GM18517 (cell line): Measurements from ENCODE around the gene GPX4.
"Not testable (repeated sequence)": the region's sequence is repeated elsewhere in the genome, so short reads cannot be mapped to it uniquely, and the experiment has no call there.

Source experiments
- ATAC-seq: cut with Tn5 transposase; IDR thresholded peaks from one replicate; pipeline ENCODE4 v1.9.1; 2021; ENCODE audit warnings: mild to moderate bottlenecking, moderate library complexity; ENCODE audit not compliant: unreplicated experiment

Gene GPX4

GRCh38 chr19:1113986-1114483 lies 10.2 kb downstream of the GPX4 start:
- ATAC-seq = no peak

- not testable (repeated sequence) for ATAC-seq
Measured at GRCh38 chr19:1114728-1115127, 10.9 kb downstream of the GPX4 start.

- no peak for ATAC-seq
Measured at GRCh38 chr19:1115646-1116420, 12.0 kb downstream of the GPX4 start.

GRCh38 chr19:1116726-1117581 lies 13.2 kb downstream of the GPX4 start:
- no peak for ATAC-seq

GRCh38 chr19:1117654-1118053 lies 13.9 kb downstream of the GPX4 start:
- ATAC-seq = no peak

- ATAC-seq = no peak
Measured at GRCh38 chr19:1118999-1119398, 15.2 kb downstream of the GPX4 start.

GRCh38 chr19:1119475-1120217 lies 15.9 kb downstream of the GPX4 start:
- no peak for ATAC-seq

GRCh38 chr19:1121395-1121794 lies 17.6 kb downstream of the GPX4 start:
- no peak for ATAC-seq

GRCh38 chr19:1122021-1122971 lies 18.5 kb downstream of the GPX4 start:
- no peak for ATAC-seq

GRCh38 chr19:1122972-1123363 lies 19.2 kb downstream of the GPX4 start:
- ATAC-seq = no peak

GRCh38 chr19:1123381-1123780 lies 19.6 kb downstream of the GPX4 start:
- ATAC-seq = no peak

GRCh38 chr19:1123885-1124677 lies 20.3 kb downstream of the GPX4 start:
- no peak for ATAC-seq

- no peak for ATAC-seq
Measured at GRCh38 chr19:1125601-1126467, 22.0 kb downstream of the GPX4 start.

- ATAC-seq = no peak
Measured at GRCh38 chr19:1126984-1127760, 23.4 kb downstream of the GPX4 start.

- no peak for ATAC-seq
Measured at GRCh38 chr19:1128106-1128505, 24.3 kb downstream of the GPX4 start.

- ATAC-seq = not testable (repeated sequence)
Measured at GRCh38 chr19:1129084-1129483, 25.3 kb downstream of the GPX4 start.

- ATAC-seq = no peak
Measured at GRCh38 chr19:1129535-1129934, 25.7 kb downstream of the GPX4 start.
